Endothelial cell of umbilical vein (primary cell): ENCODE data around the gene PRRC1.

ENCODE experiments used
- CTCF ChIP-seq, 2 donors: IDR thresholded peaks; 1 replicate in 1 of 2; 2 replicates in 1 of 2; pipeline ENCODE4 v1.5.1; 2011; ENCODE audit warnings: low read length in 2 of 2, mild to moderate bottlenecking in 2 of 2, moderate library complexity in 2 of 2, control low read depth in 1 of 2, inconsistent platforms in 1 of 2, low read depth in 1 of 2; ENCODE audit not compliant: insufficient read depth in 1 of 2; ENCODE audit errors: extremely low read depth in 1 of 2
- EZH2 ChIP-seq: IDR thresholded peaks from 2 replicates; pipeline ENCODE4 v1.6.1; 2012; ENCODE audit warnings: borderline replicate concordance, low read depth, mild to moderate bottlenecking, moderate library complexity, low read length, inconsistent platforms; ENCODE audit not compliant: severe bottlenecking
- FOS ChIP-seq: IDR thresholded peaks from 2 replicates; pipeline ENCODE4 v1.6.1; 2011; ENCODE audit warnings: mild to moderate bottlenecking, low read length, moderate library complexity, borderline replicate concordance; ENCODE audit not compliant: insufficient read depth
- JUN ChIP-seq: IDR thresholded peaks from 2 replicates; pipeline ENCODE4 v1.6.1; 2011; ENCODE audit warnings: borderline replicate concordance, low read depth; ENCODE audit not compliant: insufficient read length, insufficient read depth
- POLR2A ChIP-seq: IDR thresholded peaks from 2 replicates; pipeline ENCODE4 v1.6.1; 2012; ENCODE audit warnings: low read depth, mild to moderate bottlenecking, control low read depth, low read length
- POLR2AphosphoS5 ChIP-seq: IDR thresholded peaks from 2 replicates; pipeline ENCODE4 v1.6.1; 2012; ENCODE audit warnings: low read depth, mild to moderate bottlenecking, control low read depth, low read length, moderate library complexity; ENCODE audit not compliant: insufficient read depth

- TF ChIP-seq CTCF (IDR thresholded peaks at IDR 0.05; ENCODE audit: extremely low read depth in 1 of 2, insufficient read depth in 1 of 2, low read depth in 1 of 2, low read length in 2 of 2) (no peak), JUN (no peak), POLR2A (no peak), EZH2 (no peak), FOS (no peak), POLR2AphosphoS5 (no peak)
These were observed 3.8 kb downstream of the PRRC1 start for GRCh38 chr5:127521138-127521770.
